ENCODE data around the gene C1R. TPM values are rescaled to one million over a fixed set of nuclear protein-coding genes. Genes with fewer than 3 reads are reported as not detected.
"Not testable (repeated sequence)": the region's sequence is repeated elsewhere in the genome, so short reads cannot be mapped to it uniquely, and the experiment has no call there.

Gene C1R
- total RNA-seq, 2 donors from 2014 or later, result 191 to 467 TPM

GRCh38 chr12:7046383-7047105, 45.7 kb downstream of the C1R start:
- no peak overlapping the region for H3K27ac ChIP-seq
- H3K27me3 ChIP-seq, result no peaks in the 10 kb centered on the region
- peaks cover 0 to 4% of the 10 kb centered on the region in 2 donors for H3K4me1 ChIP-seq
- no peaks in the 10 kb centered on the region for H3K9me3 ChIP-seq
- no peaks in the 10 kb centered on the region for H3K36me3 ChIP-seq
- H3K4me3 ChIP-seq, result no peak overlapping the region
- DNase-seq (ENCODE audit: low spot score), result no peak
- TF ChIP-seq CTCF (IDR thresholded peaks at IDR 0.05), result no peak

GRCh38 chr12:7045913-7046312, 46.3 kb downstream of the C1R start:
- Histone ChIP-seq H3K9me3 (no peaks in the 10 kb centered on the region), H3K27me3 (no peaks in the 10 kb centered on the region), H3K4me1 (peaks cover 0 to 4% of the 10 kb centered on the region in 2 donors), H3K27ac (no peak overlapping the region), H3K4me3 (no peak overlapping the region), H3K36me3 (no peaks in the 10 kb centered on the region)
- DNase-seq (ENCODE audit: low spot score), result no peak
- TF ChIP-seq CTCF (IDR thresholded peaks at IDR 0.05), result no peak

GRCh38 chr12:7042842-7043241, 49.4 kb downstream of the C1R start:
- no peak overlapping the region for H3K4me3 ChIP-seq
- DNase-seq (ENCODE audit: low spot score), result no peak
- peaks cover 0 to 4% of the 10 kb centered on the region in 2 donors for H3K4me1 ChIP-seq
- no peaks in the 10 kb centered on the region for H3K27me3 ChIP-seq
- H3K9me3 ChIP-seq, result no peaks in the 10 kb centered on the region
- TF ChIP-seq CTCF (IDR thresholded peaks at IDR 0.05), result peak in 1 of 2 donors; percentile 53
- H3K27ac ChIP-seq, result no peak overlapping the region
- H3K36me3 ChIP-seq, result no peaks in the 10 kb centered on the region

- no peak for TF ChIP-seq CTCF (IDR thresholded peaks at IDR 0.05)
- no peaks in the 10 kb centered on the region for H3K4me1 ChIP-seq
- no peaks in the 10 kb centered on the region for H3K36me3 ChIP-seq
- H3K27me3 ChIP-seq, result no peaks in the 10 kb centered on the region
- no peak overlapping the region for H3K4me3 ChIP-seq
- H3K9me3 ChIP-seq, result no peaks in the 10 kb centered on the region
- H3K27ac ChIP-seq, result no peak overlapping the region
- peak; percentile 50 for DNase-seq (ENCODE audit: low spot score)
These were observed 52.8 kb downstream of the C1R start for GRCh38 chr12:7039403-7039802.

- H3K27me3 ChIP-seq, result no peaks in the 10 kb centered on the region
- no peaks in the 10 kb centered on the region for H3K9me3 ChIP-seq
- TF ChIP-seq CTCF (IDR thresholded peaks at IDR 0.05), result no peak
- DNase-seq (ENCODE audit: low spot score), result no peak
- H3K36me3 ChIP-seq, result no peaks in the 10 kb centered on the region
- H3K4me3 ChIP-seq, result no peak overlapping the region
- no peaks in the 10 kb centered on the region for H3K4me1 ChIP-seq
- H3K27ac ChIP-seq, result no peak overlapping the region
These were observed 53.7 kb downstream of the C1R start for GRCh38 chr12:7038591-7038990.

- not testable (repeated sequence) for H3K4me1 ChIP-seq, H3K9me3 ChIP-seq
These were observed 54.8 kb downstream of the C1R start for GRCh38 chr12:7037411-7037810.

More at GRCh38 chr12:7037411-7037810, 54.8 kb downstream of the C1R start:
- H3K27me3 ChIP-seq; H3K27ac ChIP-seq; DNase-seq (ENCODE audit: low spot score); H3K36me3 ChIP-seq; H3K4me3 ChIP-seq: not testable (repeated sequence)

Measured in right atrium auricular region (tissue), 2 donors.